Ovary (tissue), 9 donors: ENCODE measurements around the gene SFXN5. TPM values are rescaled to one million over a fixed set of nuclear protein-coding genes. Genes with fewer than 3 reads are reported as not detected.
"Not testable (repeated sequence)": the region's sequence is repeated elsewhere in the genome, so short reads cannot be mapped to it uniquely, and the experiment has no call there.

Experiments
- DNase-seq, 5 donors: peaks; one replicate each; pipeline ENCODE4 v3.0.0-alpha.2; 2019 to 2020
- H3K27ac ChIP-seq, 2 donors: fragments of 200-600 bp; one replicate each; pipeline versions ENCODE4 v1.5.1 to v1.8.0; 2019 to 2022
- H3K27me3 ChIP-seq: fragments of 200-600 bp; one replicate; pipeline ENCODE4 v1.8.0; 2022
- H3K36me3 ChIP-seq: fragments of 200-600 bp; sonication (generic); one replicate; pipeline ENCODE4 v1.5.1; 2019
- H3K4me1 ChIP-seq: one replicate; pipeline ENCODE4 v1.8.1; 2013; ENCODE audit warnings: mild to moderate bottlenecking, moderate library complexity; ENCODE audit not compliant: insufficient read depth
- H3K4me3 ChIP-seq: fragments of 200-600 bp; sonication (generic); one replicate; pipeline ENCODE4 v1.5.1; 2017
- H3K9me3 ChIP-seq, 2 donors: fragments of 200-600 bp in 1 of 2; sonication (generic) in 1 of 2; one replicate each; pipeline versions ENCODE4 v1.5.1 to v1.8.1; 2013 to 2019; ENCODE audit warnings: mild to moderate bottlenecking in 1 of 2, moderate library complexity in 1 of 2
- EP300 ChIP-seq: sonication (generic); formaldehyde crosslinking; IDR thresholded peaks from one replicate; pipeline ENCODE4 v1.6.1; 2017; ENCODE audit warnings: antibody characterized with exemption
- POLR2A ChIP-seq: fragments of 450-650 bp; IDR thresholded peaks from one replicate; pipeline ENCODE4 v1.6.1; 2017; ENCODE audit warnings: antibody characterized with exemption, mild to moderate bottlenecking, moderate library complexity
- WGBS, 3 donors: extraction: QIAGEN DNeasy Blood & Tissue Kit in 1 of 3; methylation state at CpG; one replicate each; pipeline versions ENCODE4 v1.1.5 to v1.1.7; 2013 to 2017; 5-methylcytosine and 5-hydroxymethylcytosine counted together
- intact Hi-C, 4 donors: fragments of 100-400 bp; cut with DNase I; formaldehyde crosslinking; loops; one replicate each; pipeline versions ENCODE4 v1.11.0 to v1.15.1; 2022 to 2023
- polyA plus RNA-seq, 2 donors: library from polyadenylated mRNA; stranded (reverse); fragments of 200-250 nt in 1 of 2; fragments of 350-450 nt in 1 of 2; fragmentation: Illumina TruSeq in 1 of 2; extraction: RNeasy Lipid Tissue Mini Kit (QIAGEN cat#74804) in 1 of 2; gene quantifications; one replicate each; pipeline ENCODE4 v1.2.3, GENCODE V29; 2013 to 2014
- total RNA-seq, 7 donors: library from RNA; depleted of rRNA in 2 of 7; stranded (reverse); fragments of >200 nt in 2 of 7; fragmentation: NEBNext Ultra II Directional in 3 of 7; extraction: Animal tissue kit (Norgen Biotek cat#: 25700) in 3 of 7; gene quantifications; one replicate each; pipeline versions ENCODE4 v1.1.0 to v1.2.4, GENCODE V29; 2016 to 2023
- TF ChIP-seq, protein P1 (sequence below), 3 donors: fragments of 450-650 bp in 2 of 3; fragments of 200-600 bp in 1 of 3; IDR thresholded peaks; one replicate each; pipeline versions ENCODE4 v1.5.1 to v1.8.0; 2016 to 2022; ENCODE audit warnings: antibody characterized with exemption in 3 of 3, mild to moderate bottlenecking in 1 of 3
- donor health status: DM: no; HTN: no; CAD: no; lungs with moderate emphysema.
- donor health status: DM: no; HTN: no; CAD: no.
- donor health status: Bipolar disorder and iron deficiency.
- donor health status: DM: yes; HTN: yes; CAD: no.
- donor health status: DM: no; HTN: no; CAD: no.
- donor health status: DM: yes; HTN: yes; CAD: no.

Gene SFXN5
- total and polyA plus RNA-seq, 9 donors, result 4.3 to 19.3 (median 11.6) TPM

DNA sequence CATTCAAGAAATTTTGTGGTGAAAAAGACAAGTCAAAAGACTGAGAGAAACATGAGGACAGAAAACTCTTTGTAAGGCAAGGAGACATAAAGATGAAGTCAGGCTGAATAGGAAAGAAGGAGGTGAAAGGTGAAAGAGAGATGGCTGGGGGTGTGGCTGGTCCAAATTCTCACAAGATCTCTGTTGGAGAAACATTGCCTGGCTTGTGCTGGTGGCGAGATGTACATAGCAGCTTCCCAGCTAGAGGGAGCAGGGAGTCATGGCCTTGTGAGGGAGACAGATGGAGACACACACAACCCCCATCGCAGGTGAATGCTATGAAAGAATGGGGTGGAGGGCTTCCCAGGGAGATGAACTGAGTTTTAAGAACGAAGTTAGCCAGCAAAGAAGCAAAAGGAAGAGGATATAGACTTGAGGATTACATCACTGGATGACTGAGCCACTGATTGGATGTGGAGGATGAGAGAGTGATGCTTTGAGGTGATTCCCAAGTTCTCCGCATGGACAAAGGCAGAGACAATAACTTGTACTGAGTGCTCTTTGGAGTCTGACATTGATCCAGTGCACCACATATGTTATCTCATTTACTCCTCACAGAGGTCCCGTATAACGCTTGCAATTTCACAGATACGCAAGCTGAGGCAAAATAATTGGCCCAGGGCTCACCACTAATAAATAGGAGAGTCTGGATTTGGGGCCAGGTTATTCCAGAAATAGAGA is 157.9 kb downstream of the SFXN5 start:
- TF ChIP-seq, protein P1, sequence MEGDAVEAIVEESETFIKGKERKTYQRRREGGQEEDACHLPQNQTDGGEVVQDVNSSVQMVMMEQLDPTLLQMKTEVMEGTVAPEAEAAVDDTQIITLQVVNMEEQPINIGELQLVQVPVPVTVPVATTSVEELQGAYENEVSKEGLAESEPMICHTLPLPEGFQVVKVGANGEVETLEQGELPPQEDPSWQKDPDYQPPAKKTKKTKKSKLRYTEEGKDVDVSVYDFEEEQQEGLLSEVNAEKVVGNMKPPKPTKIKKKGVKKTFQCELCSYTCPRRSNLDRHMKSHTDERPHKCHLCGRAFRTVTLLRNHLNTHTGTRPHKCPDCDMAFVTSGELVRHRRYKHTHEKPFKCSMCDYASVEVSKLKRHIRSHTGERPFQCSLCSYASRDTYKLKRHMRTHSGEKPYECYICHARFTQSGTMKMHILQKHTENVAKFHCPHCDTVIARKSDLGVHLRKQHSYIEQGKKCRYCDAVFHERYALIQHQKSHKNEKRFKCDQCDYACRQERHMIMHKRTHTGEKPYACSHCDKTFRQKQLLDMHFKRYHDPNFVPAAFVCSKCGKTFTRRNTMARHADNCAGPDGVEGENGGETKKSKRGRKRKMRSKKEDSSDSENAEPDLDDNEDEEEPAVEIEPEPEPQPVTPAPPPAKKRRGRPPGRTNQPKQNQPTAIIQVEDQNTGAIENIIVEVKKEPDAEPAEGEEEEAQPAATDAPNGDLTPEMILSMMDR (IDR thresholded peaks at IDR 0.05), result no peak
- TF ChIP-seq POLR2A (no peak), EP300 (no peak)
- H3K27ac ChIP-seq, result no peak overlapping the region
- H3K4me1 ChIP-seq, result peaks cover 8% of the 10 kb centered on the region
- no peaks in the 10 kb centered on the region for H3K27me3 ChIP-seq
- H3K4me3 ChIP-seq, result no peak overlapping the region
- H3K9me3 ChIP-seq, result peaks cover 0 to 3% of the 10 kb centered on the region in 2 donors
- no peaks in the 10 kb centered on the region for H3K36me3 ChIP-seq
- 14 to 24% (median 20%) methylated on average over 7 of the region's 7 CpGs for WGBS, 3 donors
- intact Hi-C loops, result no loop called here
- no peak for DNase-seq

DNA sequence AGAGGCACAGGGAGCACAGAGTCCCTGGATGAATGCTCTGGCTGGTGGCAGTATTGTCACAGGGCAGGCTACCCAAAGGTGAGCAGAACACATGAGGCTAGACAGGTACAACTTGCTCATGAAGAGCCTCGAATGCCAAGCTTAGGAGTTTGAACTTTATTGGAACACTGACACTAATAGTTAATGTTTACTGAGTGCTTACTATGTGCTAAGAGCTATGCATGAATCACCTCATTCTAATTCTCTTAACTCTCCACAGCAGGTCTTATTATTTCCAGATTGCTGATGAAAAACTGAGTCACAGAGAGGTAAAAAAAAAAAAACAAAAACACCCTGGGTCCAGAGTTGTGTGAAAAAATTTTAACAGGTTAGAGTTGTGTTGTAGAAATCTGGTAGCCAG is 160.3 kb downstream of the SFXN5 start:
- Histone ChIP-seq H3K36me3 (no peaks in the 10 kb centered on the region), H3K9me3 (peaks cover 0 to 4% of the 10 kb centered on the region in 2 donors), H3K4me3 (no peak overlapping the region), H3K27me3 (no peaks in the 10 kb centered on the region), H3K27ac (no peak overlapping the region), H3K4me1 (peaks cover 3% of the 10 kb centered on the region)
- DNase-seq, result no peak
- intact Hi-C loops, result no loop called here
- TF ChIP-seq EP300 (no peak), POLR2A (no peak)
- TF ChIP-seq, protein P1 (IDR thresholded peaks at IDR 0.05), result no peak
- 46 to 74% (median 59%) methylated on average over 1 of the region's 1 CpG for WGBS, 3 donors

DNA sequence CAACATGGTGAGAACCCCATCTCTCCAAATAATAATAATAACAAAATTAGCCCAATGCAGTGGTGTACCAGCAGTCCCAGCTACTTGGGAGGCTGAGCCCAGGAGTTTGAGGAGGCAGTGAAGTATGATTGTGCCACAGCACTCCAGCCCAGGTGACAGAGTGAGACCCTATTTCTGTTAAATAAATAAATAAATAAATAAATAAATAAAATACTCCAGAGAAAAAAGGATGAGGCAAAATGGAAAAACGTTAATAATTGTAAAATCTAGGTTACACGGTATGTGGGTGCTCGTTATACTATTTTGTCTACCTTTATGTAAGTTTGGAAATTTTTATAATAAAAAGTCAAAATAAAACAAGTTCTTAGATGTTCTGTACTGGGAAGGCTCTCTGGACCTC is 162.8 kb downstream of the SFXN5 start:
- H3K4me1 ChIP-seq, result no peaks in the 10 kb centered on the region
- H3K27me3 ChIP-seq, result no peaks in the 10 kb centered on the region
- intact Hi-C loops, result no loop called here
- H3K4me3 ChIP-seq, result no peak overlapping the region
- TF ChIP-seq EP300 (no peak), POLR2A (no peak)
- TF ChIP-seq, protein P1 (IDR thresholded peaks at IDR 0.05), result no peak
- no peak for DNase-seq
- WGBS, 3 donors, result 78 to 80% (median 80%) methylated on average over 3 of the region's 3 CpGs
- peaks cover 0 to 6% of the 10 kb centered on the region in 2 donors for H3K9me3 ChIP-seq
- no peaks in the 10 kb centered on the region for H3K36me3 ChIP-seq
- H3K27ac ChIP-seq, result no peak overlapping the region

DNA sequence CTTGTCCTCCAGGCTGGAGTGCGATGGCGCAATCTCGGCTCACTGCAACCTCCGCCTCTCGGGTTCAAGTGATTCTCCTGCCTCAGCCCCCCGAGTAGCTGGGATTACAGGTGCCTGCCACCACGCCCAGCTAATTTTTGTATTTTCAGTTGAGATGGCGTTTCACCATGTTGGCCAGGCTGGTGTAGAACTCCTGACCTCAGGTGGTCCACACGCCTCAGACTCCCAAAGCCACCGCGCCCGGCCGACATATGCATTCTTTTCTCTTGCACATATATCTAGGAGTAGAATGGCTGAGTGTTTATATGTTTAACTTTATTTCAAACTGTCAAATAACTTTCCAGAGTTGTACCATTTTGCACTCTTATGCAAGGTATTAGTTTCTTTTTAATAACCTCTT is 164.1 kb downstream of the SFXN5 start:
- DNase-seq, H3K4me1 ChIP-seq, H3K36me3 ChIP-seq, H3K9me3 ChIP-seq, H3K27ac ChIP-seq, H3K27me3 ChIP-seq, H3K4me3 ChIP-seq, intact Hi-C loops: not testable (repeated sequence)
- WGBS, 3 donors, result 86 to 94% (median 91%) methylated on average over 13 of the region's 13 CpGs

DNA sequence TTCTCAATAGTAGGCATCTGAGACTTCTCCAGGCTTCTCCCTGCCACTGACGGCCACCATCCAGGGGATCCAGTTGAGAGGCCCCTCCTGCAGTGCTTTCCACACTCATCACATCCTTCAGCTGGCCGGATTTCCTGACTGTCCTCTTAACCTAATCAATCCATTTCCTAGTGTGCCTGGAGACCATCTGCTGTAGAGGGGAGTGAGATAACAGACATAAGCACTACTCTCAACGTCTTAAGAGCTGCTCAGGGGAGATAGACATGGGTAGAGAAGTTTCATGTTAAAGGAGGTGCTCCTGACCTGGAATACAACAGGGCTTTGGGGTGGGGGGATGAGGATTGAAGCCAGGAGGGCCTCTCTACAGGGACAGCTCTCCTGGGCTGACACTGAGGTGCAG is 170.1 kb downstream of the SFXN5 start:
- 20 to 37% (median 34%) methylated on average over 3 of the region's 3 CpGs for WGBS, 3 donors
- Histone ChIP-seq H3K27ac (no peak overlapping the region), H3K36me3 (no peaks in the 10 kb centered on the region), H3K4me3 (no peak overlapping the region), H3K9me3 (peaks cover 0 to 3% of the 10 kb centered on the region in 2 donors), H3K4me1 (no peaks in the 10 kb centered on the region), H3K27me3 (no peaks in the 10 kb centered on the region)
- DNase-seq, result no peak
- intact Hi-C loops, result no loop called here
- TF ChIP-seq, protein P1 (IDR thresholded peaks at IDR 0.05), result no peak
- TF ChIP-seq POLR2A (no peak), EP300 (no peak)
